ENCODE data around the gene SLC17A5.
"Not testable (repeated sequence)": the region's sequence is repeated elsewhere in the genome, so short reads cannot be mapped to it uniquely, and the experiment has no call there.

SLC17A5 gene

GRCh38 chr6:73613806-73614536, 39.8 kb downstream of the SLC17A5 start:
- DNase-seq, result no peak

- no peak for DNase-seq
Observed at GRCh38 chr6:73612611-73613010, 41.2 kb downstream of the SLC17A5 start.

DNA sequence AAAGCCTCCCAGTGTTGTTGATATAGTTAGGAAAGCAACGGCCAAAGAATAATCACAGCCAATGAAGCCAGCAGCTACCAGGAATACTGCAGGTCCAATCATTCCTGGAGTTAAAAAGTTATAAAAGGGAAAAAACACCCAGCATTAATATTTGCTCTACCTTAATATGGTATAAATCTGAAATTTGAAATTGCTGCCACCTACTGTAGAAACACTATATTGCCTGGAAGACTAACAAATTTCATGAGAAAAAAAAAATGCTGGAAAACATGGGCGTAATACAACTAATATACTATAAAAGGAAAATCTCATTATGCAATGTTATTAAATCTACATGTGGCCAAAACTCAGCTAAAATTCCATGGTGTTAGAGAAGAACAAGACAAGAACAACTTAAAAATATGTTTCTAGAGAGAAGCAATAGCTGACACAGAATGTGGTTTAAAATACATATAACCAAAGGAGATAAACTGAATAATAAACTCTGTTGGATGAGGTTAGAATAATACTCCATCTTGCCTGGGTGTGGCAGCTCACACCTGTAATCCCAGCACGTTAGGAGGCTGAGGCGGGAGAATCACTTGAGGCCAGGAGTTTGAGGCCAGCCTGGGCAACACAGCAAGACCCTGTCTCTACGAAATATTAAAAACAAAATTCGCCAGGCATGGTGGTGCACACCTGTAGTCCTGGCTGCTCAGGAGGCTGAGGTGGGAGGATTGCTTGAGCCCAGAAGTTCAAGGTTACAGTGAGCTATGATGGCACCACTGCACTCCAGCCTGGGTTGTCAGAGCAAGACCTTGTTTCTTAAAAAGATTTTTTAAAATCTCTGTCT, 43.1 kb downstream of the SLC17A5 start:
- DNase-seq, result peak in 3 of 4 experiments; percentile 56 to 73 (median 67)

GRCh38 chr6:73608761-73609160, 45.0 kb downstream of the SLC17A5 start:
- no peak for DNase-seq

- no peak for DNase-seq
Observed at GRCh38 chr6:73606428-73606827, 47.4 kb downstream of the SLC17A5 start.

DNA sequence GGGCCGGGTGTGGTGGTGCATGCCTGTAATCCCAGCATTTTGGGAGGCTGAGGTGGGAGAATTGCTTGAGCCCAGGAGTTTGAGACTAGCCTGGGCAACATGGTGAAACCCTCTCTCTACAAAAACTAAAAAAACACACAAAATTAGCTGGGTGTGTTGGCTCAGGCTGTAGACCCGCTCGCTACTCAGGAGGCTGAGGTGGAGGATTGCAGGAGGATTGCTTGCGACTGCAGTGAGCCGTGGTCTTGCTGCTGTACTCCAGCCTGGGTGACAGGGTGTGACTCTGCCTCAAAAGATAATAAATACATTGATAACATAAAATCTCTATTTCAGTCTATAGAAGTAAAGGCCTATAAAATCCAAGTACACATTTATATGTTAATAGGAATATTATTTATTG, 49.3 kb downstream of the SLC17A5 start:
- DNase-seq, result no peak

- DNase-seq, result no peak
Observed at GRCh38 chr6:73604020-73604419, 49.8 kb downstream of the SLC17A5 start.

DNA sequence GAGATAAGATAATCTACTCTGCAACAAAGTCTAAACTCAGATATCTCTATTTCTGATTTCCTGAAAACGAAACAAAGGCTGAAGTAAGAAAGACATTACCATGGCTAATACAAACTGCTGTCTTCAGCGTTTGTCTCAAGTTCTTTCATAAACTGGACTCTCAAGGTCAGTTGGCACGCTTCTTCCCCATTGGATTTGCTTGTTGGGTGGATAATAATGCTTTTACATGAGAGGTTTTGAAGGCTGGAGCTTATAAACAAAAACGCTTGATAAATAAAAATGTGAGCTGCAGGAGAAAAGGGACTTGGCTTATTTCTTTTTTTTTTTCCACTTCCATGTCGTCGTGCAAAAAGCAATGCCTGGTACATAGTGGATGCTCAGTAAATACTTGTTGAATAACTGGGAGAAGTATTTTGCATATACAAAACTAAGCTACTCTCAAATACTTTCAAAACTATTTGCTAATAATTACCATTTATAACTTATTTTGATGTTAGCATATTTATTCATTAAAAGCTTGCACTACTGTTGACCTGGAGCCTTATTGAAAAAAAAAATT, 67.3 kb downstream of the SLC17A5 start:
- peak; percentile 24 to 71 (median 54) for DNase-seq

- DNase-seq, result peak; percentile 72 to 87 (median 80)
Observed at GRCh38 chr6:73585566-73586415, 68.0 kb downstream of the SLC17A5 start.

DNA sequence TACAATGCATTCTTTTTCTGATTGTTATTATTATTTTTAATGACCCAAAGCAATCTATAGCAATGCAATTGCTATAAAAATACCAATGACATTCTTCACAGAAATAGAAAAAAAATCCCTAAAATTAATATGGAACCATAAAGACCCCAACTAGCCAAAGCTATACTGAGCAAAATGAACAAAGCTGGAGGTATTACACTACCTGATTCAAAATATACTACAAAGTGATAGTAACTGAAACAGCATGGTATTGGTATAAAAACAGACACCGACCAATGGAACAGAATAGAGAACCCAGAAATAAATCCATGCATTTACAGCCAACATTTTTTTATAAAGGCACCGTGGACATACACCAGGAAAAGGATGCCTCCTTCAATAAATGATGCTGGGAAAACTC, 72.5 kb downstream of the SLC17A5 start:
- no peak for DNase-seq

- peak; percentile 93 to 96 (median 94) for DNase-seq
Observed at GRCh38 chr6:73580247-73581149, 73.3 kb downstream of the SLC17A5 start.

GRCh38 chr6:73579851-73580246, 73.9 kb downstream of the SLC17A5 start:
- peak; percentile 74 to 89 (median 82) for DNase-seq

DNA sequence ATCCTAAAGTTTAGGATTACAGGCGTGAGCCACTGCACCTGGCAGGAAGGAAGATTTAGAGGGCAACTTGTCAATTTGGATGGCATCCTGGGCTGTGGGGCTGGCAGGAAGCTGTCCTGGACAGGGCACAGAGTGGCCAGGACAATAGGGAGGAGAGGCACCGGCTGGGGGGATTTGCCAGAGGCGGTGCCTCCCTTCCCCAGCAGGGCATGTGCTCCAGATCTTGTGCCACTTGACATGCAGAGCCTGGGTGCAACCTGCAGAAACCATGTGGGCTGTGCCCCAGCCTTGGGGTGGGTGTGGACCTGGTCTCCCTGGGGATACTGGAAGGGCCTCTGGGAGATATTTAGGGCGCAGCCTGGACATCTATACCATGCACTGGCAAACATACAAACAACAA, 74.4 kb downstream of the SLC17A5 start:
- DNase-seq, result peak in 1 of 4 experiments; percentile 38

DNA sequence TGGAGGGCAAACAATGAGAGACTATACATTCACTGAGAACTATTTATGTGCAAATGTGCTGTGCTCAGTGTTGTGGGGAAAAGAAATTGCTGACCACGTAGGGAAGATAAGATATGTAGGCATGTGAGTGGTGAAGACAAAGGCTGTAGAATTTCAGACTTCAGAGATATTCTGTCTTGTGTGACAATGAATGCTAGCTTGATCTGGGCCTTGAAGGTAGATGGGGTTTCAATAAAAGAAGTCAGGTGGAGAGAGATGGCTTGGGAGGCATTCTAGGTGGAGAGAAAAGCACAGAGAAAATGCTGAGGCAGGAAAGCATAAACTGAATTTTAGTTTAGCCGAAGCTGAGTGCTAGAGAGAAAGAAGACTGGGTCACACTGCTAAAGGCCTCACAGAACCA, 76.1 kb downstream of the SLC17A5 start:
- DNase-seq, result peak in 1 of 4 experiments; percentile 20

DNA sequence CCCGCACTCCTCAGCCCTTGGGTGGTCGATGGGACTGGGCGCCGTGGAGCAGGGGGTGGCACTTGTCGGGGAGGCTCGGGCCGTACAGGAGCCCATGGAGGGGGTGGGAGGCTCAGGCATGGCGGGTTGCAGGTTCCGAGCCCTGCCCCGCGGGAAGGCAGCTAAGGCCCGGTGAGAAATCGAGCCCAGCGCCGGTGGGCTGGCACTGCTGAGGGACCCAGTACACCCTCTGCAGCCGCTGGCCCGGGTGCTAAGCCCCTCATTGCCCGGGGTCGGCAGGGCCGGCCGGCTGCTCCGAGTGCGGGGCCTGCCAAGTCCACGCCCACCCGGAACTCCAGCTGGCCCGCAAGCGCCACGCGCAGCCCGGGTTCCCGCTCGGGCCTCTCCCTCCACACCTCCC, 81.3 kb downstream of the SLC17A5 start:
- DNase-seq, result not testable (repeated sequence)

GRCh38 chr6:73571218-73572181, 82.3 kb downstream of the SLC17A5 start:
- not testable (repeated sequence) for DNase-seq

DNA sequence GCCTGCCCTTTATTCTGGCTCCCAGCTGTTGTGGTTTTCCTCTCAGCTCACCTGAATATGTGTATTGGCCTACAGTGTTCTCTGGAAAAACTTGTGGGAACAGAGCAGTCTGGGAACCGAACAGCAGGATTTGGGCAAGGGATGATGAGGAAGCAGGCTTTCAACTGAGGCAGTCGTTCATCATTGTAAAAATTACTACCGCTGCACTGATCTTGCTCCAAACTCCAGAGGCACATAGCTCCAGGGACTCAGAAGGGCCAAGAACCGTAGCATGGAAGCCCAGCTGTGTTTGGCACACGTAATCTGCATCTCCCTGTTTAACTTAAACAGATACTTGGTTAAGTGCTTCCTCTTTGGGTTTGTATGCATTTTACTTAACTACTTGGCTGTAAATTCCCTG, 84.7 kb downstream of the SLC17A5 start:
- DNase-seq, result no peak

DNA sequence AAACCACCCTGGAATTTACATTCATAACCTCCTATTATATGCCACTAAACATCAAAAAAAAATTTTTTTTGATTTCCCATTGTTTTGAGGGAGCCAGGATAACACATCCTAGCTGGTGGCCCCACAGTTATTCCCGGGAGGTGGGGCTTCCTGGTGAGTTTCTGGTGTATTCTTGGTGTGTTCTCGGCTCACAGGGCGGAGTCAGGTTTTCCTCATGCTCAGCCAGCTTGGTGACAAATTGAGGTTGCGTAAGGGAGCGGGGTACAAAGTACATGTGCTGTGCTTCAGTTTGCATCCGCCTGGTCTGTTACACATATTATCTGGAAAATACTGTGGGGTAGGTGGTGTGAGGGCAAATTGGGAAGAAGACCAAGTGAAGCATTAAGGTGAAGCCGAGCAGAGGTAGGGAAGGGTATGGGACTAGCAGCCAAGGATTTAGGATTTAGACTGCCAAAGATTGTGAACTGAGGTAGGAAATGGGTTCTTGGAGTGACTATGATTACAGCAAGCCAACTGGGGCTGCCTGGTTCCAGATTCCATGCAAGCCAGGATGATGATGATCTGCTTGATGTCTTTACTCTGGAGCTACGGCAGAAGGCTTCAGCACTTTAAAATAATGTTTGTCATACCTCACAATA, 86.7 kb downstream of the SLC17A5 start:
- DNase-seq, result peak; percentile 76 to 89 (median 86)

- DNase-seq, result not testable (repeated sequence)
Observed at GRCh38 chr6:73566486-73566871, 87.3 kb downstream of the SLC17A5 start.

Data from suppressor macrophage (primary cell).